CD4-positive, alpha-beta T cell treated with Interleukin-12 subunit alpha and Interleukin-12 subunit beta, for 1 hour (primary cell): ENCODE results near the gene PDE6B.
"Not testable (repeated sequence)": the region's sequence is repeated elsewhere in the genome, so short reads cannot be mapped to it uniquely, and the experiment has no call there.

Experiments used
- DNase-seq: peaks from one replicate; pipeline ENCODE4 v3.0.0-alpha.2; 2020

PDE6B gene

DNA sequence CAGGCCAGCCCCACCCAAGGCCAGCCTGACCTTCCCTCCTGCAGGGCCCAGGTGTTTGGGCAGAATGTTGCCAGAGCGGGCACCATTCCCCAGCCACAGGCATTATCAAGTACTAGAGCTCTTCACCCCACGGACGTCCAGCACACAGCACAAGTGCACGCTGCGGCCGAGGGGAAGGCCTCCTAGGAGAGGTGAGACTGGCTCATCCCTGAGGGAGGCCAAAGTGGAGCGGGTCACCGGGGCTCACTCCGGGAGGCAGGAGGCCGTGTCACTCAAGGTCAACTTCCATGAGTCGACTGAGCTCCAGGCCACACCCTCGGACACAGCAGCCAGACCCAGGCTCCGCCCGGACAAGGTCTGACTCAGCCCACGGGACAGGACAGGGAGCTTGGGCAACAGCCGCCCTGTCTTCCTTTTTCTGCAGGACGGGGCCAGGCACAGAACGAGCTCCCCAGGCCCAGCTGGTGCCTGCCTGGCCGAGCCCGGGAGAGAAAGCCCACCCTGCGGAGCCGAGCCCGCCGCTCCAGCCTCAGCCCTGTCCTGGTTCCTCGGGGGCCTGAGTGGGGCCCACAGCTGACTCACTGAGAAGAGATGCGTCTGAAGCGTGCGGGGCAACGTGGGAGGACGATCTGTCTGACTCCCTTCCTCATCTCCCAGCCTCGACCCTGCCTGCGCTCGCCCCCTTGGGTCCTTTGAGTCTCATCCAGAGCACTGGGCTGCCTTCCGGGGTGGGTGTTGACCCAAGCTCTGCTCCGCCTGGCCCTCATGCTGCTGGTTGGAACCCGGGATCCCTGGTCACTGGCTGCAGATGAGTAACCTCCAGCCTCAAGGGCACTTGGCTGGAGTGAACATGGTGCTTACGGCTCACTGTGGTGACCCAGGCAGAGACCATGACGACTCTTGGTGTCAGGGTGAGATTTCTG, 61.9 kb downstream of the PDE6B start:
- no peak for DNase-seq

DNA sequence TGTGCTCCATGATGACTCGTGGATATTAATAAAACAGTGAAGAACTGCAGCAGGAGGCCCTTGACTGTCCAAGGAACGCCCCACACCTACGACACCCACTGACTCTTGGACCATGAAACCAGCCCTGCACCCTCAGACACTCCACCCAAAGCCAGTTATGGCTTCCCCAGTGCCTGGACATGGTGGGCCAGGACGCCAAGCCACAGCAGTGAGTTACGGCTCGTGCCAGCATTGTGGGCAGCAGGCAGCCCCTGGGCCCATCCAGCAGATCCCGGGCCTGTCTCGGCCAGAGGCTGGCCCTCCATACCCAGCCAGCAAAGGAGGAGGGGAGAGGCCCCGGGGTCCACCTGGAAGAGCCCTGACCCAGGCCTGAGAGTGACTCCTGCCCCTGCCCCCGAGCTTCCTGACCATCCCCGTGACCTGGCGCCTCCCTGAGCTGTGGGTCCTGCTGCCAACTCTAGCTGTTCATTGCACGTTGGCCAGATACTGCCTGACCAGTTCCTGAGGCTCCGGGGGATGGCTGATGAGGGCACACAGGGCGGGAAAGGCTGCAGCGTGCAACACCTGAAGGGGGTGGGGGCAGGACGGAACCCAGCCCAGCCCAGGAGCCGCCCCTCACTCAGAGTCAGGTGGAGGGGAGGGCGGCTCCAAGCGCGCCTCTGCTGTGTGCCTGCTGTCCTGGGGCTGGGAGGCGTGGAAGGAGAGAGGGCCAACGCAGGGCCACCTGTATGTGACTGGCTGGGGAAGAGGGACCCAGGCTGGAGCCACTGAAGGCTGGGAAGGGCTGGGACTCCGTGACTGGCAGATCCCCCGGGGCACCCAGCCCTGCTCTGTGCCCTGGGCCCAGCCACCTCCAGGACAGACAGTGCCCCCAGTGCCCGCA, 62.8 kb downstream of the PDE6B start:
- no peak for DNase-seq

DNA sequence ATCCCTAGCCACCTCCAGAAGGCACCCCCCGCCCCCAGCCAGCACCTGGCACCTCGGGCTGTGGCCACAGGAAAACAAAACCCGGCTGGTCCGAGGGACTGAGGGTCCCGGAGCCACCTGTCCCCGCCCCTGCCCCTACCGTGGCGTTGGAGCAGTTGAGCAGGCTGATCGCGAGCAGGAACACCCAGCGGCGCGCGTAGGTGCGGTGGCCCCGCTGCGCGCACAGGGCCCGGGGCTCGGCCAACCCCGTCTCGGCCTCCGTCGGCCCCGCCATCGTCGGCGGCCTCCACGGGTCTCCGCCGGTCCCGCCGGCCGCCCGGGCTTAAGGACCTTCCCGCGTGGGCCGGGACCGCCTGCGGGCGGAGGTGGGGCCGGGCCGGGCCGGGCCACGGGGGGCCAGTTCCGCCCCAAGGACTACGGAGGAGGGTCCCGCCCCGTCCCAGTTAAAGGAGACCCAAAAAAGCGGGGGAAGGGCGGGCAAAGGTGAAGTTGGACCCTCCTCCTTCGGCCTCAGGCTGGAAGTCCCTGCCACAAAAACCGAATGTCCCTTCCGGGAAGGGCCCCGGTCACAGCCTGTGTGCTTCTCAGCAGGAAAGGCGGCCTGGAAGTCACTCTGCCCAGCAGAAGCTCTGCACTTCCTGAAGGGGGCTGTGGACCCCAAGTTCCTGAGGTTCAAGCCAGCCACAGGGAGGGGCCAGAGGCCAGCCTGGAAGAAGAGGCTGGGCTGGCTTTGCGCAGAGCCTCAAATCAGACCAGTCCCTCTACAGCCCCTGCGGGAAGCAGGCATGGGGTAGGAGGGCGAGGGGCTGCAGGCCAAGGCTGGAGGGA, 63.7 kb downstream of the PDE6B start, which contains the start of gene SLC49A3:
SLC49A3 (minus strand) TSS at position 298 of the 828 bp plus-strand sequence; CDS start at position 274, 24 bp downstream.
- DNase-seq, result no peak

DNA sequence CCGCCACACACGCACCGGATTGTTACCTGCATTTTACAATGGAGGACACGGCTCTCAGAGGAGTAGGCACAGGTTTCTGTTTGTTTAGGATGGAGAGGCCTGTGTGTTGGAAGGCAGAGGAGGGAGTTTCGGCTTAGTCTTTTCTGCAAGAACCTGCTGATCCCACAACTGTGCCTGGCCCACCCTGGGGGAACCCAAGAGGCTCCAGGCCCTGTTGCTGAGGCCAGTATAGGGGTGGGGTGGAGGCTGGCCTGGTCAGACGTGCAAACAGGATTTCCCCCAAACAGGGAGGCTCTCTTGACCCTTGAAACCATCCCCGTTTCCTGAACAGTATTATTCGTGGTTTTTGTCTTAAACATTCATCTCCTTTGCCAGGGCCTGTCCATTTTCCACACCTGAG, 64.3 kb downstream of the PDE6B start:
- no peak for DNase-seq

DNA sequence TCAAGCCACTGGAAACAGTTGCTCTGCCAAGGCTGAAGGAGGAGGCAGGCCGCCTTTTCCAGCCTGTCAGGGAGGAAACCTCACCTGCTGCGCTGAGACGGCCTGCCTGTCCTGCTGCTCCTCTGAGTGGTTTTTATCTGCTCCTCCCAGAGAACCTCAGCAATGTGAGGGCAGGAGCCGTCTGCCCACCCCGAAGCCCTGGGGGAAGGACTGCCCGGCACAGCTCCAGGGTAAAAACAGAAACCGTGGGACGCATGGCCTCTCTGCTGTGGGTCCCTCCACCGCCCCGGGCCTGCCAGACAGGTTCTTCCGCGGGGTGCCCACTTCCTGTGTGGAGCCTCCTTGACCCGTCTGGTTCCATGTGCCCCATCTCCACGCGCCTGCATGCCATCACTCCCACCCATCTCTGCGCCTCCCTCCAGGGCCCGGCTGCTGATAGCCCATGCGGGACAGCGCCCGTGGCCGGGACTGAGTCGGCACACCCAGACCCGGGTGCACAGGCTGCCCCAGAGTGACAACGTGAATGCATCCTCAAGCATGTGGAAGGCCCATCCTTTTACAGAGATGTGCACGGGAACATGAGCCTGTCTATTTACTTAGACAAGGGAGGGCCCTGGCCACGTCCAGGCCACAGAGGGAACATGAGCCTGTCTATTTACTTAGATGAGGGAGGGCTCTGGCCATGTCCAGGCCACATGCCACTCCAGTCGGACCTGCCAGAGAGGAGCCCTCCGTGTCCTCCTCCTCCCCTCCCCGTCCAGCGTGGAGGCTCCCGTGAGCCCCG, 67.6 kb downstream of the PDE6B start:
- no peak for DNase-seq

DNA sequence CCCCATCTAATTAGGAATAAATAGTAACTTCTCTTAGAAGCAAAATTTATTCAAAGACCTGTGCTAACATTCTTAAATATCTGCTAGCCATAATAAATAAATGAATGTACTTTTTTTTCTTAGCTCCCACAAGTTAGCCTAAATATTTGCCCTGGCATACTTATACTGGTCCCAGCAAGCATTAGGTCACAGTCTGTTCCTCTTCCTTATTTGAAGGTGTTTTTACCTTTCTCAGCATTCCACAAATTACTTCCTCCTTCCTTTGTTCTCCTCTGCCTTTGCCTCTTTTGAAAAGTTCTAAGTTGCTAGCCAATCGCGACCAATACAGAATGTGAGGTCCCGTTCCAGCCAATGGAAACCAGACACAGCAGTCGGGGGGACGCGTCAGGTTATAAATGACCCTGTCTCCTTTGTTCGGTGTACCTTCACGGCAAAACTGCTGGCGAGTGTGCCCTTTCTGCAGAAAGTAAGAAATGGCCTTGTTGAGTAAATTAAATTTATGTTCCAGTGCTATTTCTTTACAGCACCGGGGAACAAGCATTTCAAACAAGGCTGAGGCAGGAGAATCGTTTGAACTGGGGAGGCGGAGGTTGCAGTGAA, 69.1 kb downstream of the PDE6B start:
- not testable (repeated sequence) for DNase-seq

DNA sequence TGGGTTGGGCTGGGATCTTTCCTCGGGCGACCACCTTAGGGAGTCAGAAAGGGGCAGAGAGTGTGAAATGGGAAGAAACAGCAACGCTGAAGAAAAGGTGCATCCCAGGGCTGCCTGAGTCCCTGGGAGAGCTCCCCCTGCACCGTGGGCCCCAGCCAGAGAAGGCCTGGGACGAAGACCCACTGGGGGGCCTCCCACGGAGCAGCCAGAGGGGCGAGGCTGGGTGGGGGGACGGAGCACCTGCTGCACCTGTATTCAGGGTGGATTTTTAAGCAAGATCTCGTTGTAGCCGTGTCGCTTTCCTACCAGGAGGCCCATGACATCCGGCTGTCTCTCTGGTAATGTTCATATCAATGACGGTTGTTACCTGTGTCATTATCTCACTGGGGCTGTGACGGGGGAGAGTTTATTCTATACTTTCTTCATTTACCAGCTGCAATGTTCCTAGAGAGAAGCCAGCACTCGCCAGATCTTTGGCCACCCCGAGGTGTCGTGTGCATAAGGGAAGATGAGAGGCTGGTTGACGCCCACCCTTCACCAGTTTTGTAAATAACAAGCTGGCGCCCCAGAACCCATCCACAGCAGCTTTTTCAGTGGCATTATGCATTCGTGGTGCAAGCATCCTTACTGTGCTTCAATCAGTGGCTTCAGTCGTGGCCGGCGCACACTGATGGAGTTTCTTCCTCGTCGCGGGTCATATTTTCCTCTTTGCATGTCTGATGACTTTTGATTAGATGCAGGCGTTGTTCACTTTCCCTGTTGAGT, 74.6 kb downstream of the PDE6B start:
- DNase-seq, result no peak

DNA sequence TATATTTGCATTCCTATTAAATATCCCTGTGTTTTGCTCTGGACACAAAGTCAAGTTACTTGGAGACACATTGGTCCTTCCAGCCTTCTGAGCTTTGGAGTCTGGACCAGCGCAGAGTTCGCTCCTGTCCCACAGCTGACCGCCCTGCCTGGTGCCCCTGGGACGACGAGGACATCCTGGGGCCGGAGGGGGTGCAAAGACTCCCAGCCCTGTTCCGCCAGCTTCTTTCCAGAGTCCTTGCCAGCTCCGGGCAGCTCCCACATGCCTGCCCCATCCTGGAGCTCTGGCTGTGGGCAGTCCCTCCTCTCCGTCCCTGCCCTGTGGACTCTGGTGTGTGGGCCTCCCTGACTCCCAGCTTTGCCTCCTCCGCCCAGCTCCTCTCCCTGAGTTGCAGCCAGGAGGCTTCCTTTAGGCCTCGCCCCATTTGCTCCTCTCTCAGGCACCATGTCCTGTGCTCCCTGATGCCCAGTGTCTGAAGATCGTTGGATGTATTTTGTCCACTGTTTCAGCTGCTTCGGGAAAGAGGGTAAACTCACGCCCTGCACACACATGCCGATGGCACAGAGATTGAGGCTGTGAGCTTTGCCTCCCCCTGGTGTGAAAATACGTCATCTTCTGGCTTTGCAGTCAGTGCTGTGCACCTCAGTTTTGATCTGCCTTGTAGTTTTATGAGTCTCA, 75.4 kb downstream of the PDE6B start:
- no peak for DNase-seq

DNA sequence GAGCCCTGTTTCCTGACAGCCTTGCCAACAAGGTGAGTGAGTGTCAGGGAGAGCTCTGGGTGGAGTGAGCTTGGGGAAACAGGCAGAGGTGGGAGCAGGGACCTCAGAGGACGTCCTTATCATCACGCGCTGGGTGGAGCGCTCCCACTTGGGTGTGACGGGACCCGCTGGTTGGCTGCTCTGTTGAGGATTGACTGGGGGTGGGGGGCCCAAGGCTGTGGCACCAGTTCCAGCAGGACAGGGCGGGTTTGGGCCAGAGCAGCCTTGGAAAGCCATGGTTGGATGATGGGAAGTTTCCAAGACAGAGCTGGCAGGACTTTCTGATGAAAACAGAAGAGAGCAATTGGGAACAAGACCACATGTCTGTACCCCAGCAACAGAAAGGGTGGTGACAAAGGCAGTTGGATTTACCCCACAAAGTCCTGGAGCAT, 77.3 kb downstream of the PDE6B start:
- no peak for DNase-seq

DNA sequence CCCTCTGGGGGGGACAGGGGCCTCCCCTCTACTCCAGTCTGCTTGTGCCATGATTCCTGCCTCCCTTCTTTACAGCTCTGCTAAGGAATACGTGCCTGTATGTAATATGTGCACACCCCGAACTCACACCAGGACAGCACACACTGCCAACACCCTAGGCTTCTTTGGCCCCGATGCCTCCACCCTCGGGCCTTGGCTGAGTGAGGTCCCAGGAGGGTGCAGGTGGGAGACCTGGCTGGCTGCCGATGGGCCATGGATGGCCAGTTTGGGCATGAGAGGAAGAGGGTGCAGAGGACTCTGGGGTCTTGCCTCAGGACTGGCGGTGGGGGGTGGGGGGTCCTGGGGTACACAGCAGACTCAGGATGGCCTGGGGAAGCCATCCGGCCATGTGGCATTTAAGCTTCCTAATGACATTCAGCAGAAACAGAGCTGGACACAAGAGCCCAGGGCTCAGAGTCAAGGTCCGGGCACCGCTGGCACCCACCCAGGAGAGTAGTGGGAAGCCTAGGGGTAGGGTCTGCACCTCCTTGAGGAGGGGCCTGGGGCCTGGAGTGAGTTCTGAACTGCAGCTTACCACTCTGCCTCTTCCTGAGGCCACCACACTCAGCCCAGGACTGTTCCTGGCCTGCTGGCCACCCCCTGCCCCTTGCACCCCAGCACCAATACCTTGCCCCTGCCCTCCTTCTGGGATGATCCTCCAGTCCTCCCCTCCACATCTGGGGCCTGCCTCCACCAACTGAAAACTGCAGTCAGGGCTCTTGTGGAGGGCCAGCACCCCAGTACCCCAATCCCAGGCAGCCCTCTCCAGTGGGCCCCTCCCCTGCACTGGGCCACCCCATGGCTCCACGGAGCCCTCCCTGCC, 78.2 kb downstream of the PDE6B start:
- no peak for DNase-seq

DNA sequence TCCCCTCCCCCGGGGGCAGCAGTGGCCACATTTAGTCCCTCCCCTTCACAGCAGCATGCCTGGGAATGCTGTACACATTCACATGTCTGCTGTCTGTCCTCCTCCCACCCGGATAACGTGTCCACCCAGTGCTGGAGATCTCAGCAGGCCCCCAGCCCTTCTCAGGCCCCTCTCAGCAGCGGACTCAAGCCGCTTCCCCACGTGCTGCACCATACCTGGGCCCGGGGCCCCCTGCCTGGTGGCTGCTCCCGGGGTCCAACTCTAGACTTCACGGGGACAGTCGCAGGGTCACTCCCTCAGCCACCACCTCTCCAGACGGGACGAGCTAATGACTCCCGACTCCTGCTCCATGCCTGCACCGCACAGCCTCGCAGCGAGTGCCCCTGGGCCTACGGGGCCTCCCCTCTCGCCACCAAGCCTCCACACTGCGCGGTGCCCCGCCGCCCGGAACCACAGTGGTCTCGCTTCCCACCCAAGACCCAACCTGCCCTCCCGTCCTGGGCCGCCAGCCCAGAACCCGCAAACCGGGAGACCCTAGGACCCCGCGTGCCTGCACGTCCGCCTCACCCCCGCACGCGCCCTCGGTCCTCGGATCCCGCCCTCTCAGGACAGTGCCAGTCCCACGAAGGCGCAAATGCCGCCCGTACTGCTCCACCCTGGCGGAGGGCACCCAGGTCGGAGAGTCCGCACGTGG, 79.0 kb downstream of the PDE6B start:
- DNase-seq, result no peak

DNA sequence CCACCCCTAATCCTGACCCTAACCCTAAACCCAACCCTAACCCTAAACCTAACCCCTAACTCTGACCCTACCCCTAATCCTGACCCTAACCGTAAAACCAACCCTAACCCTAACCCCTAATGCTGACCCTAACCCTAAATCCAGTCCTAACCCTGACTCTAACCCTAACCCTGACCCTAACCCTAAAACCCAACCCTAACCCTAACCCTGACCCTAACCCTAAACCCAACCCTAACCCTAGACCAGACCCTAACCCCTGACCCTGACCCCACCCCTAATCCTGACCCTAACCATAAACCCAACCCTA, 79.6 kb downstream of the PDE6B start:
- no peak for DNase-seq

DNA sequence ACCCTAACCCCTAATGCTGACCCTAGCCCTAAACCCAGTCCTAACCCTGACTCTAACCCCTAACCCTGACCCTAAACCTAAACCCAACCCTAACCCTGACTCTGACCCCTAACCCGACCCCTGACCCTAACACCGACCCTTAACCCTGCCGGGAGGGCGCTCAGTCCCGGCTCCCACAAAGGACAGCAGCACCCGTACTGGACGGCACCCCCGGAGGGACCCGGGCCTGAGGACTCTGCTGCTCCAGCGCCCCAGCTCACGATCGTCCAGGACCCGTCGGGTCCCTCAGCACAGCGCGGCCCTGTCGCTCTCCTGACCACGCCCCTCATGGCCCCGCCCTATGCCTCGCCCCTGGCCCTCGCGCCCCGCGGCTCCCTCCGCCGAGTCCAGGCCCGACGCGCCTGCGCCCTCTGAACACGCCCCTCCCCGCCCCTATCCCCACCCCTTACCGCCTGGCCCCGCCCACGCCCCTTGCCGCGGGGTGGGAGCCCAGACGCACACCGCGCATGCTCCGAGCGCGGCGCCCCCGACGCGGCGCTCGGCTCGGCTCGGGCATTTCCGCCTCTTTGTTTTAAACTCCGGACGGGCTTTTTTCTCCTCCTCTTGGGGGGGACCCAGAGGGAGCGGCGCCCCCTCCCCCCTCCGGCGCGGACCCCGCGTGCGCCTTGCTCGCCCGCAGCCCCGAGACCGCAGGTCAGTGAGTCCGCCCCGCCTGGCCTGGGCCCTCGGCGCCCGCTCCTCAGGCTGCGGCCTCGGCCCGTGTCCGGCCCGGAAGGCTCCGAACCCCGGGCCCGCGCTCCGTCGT, 80.1 kb downstream of the PDE6B start, which contains the start of gene PCGF3:
PCGF3 (plus strand) TSS at position 555 of the 805 bp plus-strand sequence. CDS start 27,849 bp downstream, outside the sequence.
- DNase-seq, result peak; percentile 96

DNA sequence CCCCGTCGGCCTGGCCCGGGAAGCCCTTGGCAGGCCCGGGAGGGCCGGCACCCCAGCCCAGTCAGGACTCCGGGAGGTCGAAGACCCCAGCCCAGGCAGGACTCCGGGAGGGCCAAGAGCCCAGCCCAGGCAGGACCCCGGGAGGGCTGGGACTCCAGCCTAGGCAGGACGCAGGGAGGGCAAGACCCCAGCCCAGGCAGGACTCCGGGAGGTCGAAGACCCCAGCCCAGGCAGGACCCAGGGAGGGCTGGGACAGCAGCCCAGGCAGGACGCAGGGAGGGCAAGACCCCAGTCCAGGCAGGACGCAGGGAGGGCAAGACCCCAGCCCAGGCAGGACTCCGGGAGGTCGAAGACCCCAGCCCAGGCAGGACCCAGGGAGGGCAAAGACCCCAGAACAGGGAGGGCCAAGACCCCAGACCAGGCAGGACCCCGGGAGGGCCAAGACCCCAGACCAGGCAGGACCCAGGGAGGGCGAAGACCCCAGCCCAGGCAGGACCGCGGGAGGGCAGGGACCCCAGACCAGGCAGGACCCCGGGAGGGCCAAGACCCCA, 80.8 kb downstream of the PDE6B start:
- not testable (repeated sequence) for DNase-seq

DNA sequence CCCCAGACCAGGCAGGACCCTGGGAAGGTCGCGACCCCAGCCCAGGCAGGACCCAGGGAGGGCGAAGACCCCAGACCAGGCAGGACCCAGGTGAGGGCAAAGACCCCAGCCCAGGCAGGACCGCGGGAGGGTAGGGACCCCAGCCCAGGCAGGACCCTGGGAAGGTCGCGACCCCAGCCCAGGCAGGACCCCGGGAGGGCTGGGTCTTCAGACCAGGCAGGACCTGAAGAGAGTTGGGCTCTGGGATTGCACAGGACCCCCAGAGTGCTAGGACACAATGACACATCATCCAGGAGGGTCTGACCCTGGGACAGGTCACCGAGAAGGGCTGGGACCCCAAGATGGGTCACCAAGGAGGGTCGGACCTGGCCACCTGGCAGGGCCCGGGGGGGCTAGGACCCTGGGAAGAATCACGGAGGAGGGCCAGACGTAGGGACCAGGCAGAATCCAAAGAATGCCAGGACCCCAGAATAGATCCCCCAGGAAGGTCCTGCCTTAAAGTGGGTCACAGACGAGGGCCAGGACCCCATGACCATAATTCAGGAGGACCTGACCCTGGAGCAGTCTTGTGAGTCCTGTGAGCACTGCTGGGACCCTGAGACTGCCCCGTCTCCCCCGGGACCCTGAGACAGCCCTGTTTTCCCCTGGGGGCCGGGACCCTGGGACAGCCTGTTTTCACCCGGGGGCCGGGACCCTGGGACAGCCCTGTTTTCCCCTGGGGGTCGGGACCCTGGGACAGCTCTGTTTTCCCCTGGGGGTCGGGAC, 81.6 kb downstream of the PDE6B start:
- DNase-seq, result no peak

DNA sequence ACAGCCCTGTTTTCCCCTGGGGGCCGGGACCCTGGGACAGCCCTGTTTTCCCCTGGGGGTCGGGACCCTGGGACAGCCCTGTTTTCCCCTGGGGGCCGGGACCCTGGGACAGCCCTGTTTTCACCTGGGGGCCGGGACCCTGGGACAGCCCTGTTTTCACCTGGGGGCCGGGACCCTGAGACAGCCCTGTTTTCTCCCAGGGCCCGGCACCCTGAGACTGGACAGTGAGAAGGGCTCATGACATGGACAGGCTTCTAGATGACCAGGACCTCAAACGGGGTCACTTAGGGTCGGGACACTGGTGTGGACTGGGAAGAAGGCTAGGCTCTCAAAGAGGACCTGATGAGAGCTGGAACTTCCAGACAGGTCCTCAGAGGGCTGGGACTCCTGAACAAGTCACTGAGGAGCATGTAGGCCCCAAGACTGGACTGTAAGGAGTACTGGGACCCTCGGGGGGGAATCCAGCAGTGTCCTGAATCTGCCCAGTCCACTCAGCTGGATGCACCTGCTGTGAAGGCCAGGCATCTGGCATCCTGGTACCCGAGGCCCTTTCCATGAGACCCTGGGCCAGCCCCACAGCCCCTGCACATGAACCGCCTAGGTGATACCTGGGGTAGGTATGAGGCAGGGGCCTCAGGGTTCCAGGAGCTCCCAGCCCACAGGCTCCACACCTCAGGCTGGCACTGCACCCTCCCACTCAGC, 82.7 kb downstream of the PDE6B start:
- DNase-seq, result no peak
